ENCODE data around the gene KCNQ1OT1.

Gene KCNQ1OT1

GRCh38 chr11:2744166-2744565, 44.4 kb upstream of the KCNQ1OT1 start:
- no peak for FAIRE-seq
- TF ChIP-seq CTCF (IDR thresholded peaks at IDR 0.05; ENCODE audit: insufficient read depth, missing control alignments) = no peak
- no peak for DNase-seq (ENCODE audit: insufficient read length, low spot score)

DNA sequence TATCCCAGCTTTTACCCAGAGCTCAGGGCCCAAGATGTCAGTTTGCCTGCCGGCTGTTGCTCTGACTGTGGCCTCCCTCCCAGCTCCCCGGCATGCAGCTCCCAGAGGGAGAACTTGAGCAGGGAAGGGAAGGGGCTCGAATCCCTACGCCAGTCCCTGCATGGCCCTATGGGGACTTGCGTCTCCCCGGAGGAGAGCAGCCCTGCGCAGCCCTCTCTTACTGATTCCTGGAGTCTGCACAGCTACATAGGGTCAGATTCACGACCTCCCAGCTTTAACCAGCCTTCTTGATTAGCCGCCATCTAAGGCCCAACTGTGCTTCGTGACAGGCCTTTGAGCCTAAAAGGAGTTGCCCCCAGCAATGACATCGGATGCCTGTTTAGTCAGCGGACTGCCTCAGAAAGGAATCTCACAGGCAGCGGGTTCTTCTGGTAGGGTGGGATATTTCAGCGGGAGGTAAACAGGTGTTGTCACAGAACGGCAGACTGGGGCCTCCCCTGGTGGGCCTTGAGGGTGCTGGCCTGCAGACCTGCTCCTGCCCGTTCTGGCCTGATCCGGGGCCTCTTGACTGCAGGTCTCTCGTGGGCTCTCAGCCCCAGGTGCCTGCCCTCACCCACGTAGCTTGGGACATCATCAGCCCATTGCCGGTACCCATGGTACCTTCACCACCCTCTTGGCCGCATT, 43.8 kb upstream of the KCNQ1OT1 start:
- no peak for DNase-seq (ENCODE audit: insufficient read length, low spot score)
- FAIRE-seq = no peak
- TF ChIP-seq CTCF (IDR thresholded peaks at IDR 0.05; ENCODE audit: insufficient read depth, missing control alignments) = no peak

DNA sequence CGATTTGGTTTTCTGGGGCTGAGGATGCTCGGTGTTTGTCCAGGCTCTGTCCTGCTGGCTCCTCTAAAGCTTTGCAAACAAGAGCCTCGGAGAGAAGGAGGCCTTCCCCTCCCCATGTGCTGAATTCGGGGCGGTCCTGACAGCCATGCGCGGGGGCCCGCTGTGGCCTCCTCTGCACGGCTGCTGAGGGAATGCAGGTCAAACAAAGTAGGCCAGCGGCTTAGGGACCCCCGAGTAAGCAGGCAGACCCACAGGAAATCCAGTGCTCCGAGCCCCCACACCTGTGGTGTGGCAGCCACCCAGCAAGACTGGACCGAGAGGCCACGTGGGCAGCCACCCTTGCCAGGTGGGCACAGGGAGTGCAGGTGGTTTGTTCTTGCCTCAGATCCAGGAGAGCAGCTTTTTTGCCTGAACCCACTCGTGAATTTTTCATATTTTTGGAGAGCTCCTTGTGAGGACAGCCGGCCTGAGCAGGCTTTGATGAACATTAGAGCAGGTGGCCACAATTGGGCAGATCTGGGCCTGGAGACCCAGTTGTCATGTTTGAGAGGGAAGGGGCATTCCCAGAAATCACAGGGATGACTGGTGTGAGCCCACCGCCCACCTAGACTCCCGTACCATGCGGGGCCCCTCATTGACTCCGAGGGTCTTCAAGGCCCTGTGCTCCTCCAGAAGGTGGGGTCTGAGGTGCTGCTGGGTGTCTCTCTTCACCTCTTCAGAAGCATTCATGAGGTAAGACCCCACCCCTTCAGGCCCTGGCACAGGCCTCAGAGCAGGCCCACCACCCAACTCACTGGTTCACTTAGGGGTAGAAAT, 43.0 kb upstream of the KCNQ1OT1 start:
- FAIRE-seq (no peak), DNase-seq (ENCODE audit: insufficient read length, low spot score) (no peak)
- TF ChIP-seq CTCF (IDR thresholded peaks at IDR 0.05; ENCODE audit: insufficient read depth, missing control alignments) = no peak

- FAIRE-seq (no peak), DNase-seq (ENCODE audit: insufficient read length, low spot score) (no peak)
- TF ChIP-seq CTCF (IDR thresholded peaks at IDR 0.05; ENCODE audit: insufficient read depth, missing control alignments) = no peak
Measured at GRCh38 chr11:2742201-2742600, 42.4 kb upstream of the KCNQ1OT1 start.

DNA sequence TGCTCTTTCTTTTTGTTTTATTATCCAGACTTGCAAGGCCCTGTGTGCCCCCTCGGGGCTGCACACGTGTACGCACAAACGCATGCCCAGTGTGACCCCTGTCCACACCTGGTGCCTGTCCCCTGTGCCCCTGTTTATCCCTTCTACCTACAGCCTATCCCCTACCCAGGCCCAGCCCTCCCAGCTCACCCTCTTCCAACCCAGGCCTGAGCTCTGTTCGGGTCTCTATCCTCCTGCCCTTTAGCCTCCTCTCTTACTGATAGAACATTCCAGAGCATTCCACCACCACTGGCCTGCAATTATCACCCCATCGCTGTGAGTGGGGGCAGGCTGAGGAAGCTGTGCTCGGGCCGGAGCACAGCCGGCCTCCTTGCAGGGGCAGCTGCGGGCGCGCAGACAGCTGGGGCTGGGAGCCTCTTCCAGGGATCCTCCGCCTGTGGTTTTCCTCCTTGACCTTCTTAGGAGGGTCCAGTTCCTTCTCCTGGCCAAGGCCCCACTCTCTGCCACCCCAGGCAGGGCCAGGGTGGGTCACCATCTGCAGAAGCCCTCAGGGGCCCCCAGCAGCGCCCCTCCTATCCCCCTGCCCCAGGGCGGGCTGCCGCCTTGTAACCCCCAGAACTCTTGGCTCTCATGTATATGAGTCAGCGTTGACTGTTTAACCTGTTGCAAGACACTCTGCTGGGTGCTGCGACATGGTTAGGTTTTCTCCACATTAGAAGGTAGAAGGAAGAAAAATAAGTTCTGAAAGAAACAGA, 41.8 kb upstream of the KCNQ1OT1 start:
- FAIRE-seq = no peak
- no peak for TF ChIP-seq CTCF (IDR thresholded peaks at IDR 0.05; ENCODE audit: insufficient read depth, missing control alignments)
- no peak for DNase-seq (ENCODE audit: insufficient read length, low spot score)

DNA sequence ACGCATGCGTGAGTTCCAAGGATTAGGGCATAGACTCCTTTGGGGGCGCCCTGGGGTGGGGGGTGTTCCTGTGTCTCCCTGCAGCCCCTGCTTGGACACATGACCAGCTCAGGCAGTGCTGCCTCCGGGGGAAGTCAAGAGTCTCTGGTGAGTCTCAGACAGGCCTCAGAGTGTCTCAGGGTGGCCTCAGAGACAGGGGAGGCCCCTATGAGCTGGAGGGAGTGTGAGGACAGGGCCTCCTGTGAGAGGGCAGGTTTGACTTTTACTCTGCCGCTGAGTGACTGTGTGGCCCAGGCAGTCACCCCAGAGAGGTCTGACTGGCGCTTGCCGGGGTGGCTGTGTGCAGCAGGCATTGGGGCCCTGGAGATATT, 41.2 kb upstream of the KCNQ1OT1 start:
- no peak for TF ChIP-seq CTCF (IDR thresholded peaks at IDR 0.05; ENCODE audit: insufficient read depth, missing control alignments)
- DNase-seq (ENCODE audit: insufficient read length, low spot score) (no peak), FAIRE-seq (no peak)
